GM19351 (cell line): ENCODE results near the gene PSMB10.
A peak's percentile ranks its signal among the peaks of the same experiment; 100 is the strongest.
"Not testable (repeated sequence)": the region's sequence is repeated elsewhere in the genome, so short reads cannot be mapped to it uniquely, and the experiment has no call there.

Source experiments
- ATAC-seq: cut with Tn5 transposase; IDR thresholded peaks from one replicate; pipeline ENCODE4 v1.9.1; 2021; ENCODE audit warnings: mild to moderate bottlenecking, moderate library complexity; ENCODE audit not compliant: unreplicated experiment

PSMB10 gene

GRCh38 chr16:67936124-67936879, at the start of gene PSMB10:
Gene PSMB10, minus strand, starts transcription at chr16:67936850. Its CDS starts 101 bp downstream, at chr16:67936749.
- ATAC-seq = peak; percentile 3

- no peak for ATAC-seq
Measured at GRCh38 chr16:67982011-67982696, 45.5 kb upstream of the PSMB10 start.

GRCh38 chr16:67979955-67980678, 43.5 kb upstream of the PSMB10 start, which contains the start of gene DPEP3:
Gene DPEP3, minus strand, starts transcription at chr16:67980499. Its CDS starts 119 bp downstream, at chr16:67980380.
- no peak for ATAC-seq

DNA sequence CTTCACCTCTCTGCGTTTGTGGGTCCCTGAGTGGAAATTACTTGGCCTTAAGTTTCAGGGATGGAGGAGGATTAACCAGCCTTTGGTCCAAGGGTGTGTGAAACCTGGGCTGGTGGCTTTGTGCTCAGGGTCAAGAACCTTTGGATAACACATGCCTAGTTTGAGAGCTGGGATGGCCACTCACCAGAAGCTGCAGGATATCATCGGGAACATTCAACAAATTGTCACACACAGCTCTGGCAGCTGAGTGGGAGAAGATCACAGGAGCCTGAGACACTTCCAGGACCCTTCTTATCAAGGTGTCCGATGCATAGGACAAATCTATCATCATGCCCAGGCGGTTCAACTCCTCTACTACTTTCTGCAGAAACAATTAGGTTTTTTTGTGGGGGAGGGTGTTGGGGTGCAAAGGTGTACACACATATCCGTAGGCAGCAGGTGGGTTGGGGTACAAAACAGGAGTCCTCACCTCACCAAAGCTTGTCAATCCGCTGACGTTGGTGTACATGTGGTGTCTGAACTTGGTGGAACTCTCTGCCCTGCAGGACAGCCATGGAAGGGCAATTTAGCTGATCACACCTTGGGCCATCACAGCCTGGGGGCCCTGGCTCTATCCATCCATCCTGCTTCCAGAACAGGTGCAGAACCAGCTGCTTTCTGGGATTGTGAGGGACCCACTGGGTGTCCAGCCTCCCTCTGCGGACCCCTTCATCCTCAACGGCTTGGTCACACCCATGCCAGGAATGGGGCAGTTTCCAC, 41.0 kb upstream of the PSMB10 start:
- no peak for ATAC-seq

DNA sequence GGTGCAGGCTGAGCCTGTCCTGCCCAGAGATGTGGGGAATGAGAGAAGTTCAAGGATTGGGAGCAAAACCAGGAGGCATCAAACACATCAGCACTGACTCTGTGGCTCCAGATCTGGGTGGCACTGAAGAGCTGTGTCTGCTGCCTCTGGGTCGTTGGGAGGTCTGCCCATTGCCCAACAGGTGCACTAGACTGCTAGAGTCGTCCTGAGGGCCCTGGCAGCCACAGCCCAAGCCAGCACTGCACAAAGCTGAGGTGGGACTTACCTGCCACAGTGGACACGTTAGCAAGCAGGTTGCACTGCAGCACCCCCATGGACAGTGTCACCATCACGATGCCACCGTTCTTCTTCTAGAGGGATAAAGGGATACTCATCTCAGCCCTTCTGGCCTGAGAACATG, 40.4 kb upstream of the PSMB10 start:
- no peak for ATAC-seq

- ATAC-seq = no peak
Measured at GRCh38 chr16:67976205-67976604, 39.6 kb upstream of the PSMB10 start.

DNA sequence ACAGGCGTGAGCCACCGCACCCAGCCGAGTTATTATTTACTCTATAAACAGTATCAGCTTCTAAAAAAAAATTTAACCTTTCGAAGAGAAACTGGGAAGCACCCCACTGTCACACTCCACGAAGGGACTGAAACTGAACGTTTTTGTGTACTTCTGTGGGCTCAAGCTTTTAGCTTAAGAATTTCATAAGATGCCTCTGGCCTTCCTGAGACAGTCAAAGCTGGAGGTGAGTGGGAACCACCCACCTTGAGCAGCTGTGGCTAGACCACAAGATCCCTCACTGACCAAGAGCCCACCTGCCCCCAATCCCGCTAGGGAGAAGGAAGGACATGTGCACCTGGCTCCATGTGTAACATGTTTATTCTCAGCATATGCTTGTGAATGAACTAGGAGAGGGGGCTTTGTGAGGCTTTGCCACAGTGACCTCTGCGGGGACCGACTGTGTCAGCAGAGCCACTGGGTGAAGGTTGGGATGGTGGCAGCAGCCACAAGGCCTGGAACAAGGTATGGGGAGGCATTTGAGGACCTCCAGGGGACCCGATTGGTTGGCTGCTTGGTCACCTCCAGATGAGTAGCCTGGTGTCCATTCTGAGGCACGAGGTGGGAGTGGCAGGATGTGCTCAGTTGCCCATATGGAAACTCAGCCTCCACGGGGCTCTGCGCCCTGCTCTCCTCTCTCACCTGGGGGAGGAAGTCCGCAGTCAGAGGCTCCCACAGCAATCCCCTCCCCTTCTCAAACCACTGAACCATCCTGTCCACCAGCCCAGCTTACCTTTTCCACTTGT, 38.9 kb upstream of the PSMB10 start:
- ATAC-seq = no peak

- not testable (repeated sequence) for ATAC-seq
Measured at GRCh38 chr16:67972285-67972684, 35.6 kb upstream of the PSMB10 start.

DNA sequence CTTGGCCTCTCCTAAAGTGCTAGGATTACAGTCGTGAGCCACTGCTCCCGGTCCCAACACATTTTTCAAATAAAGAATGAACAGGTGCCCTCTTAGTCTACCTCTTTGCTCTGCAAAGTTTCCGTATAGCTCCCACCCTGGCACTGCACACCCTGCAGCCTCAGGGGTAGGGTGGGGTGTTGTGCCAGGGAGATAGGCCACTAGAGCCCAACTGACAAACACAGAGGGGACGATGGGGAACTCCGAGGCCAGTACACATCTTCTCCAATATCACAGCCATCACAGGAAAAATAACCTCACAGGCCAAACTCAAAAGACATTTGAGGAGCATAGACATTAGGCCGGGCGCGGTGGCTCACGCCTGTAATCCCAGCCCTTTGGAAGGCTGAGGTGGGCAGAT, 34.5 kb upstream of the PSMB10 start:
- no peak for ATAC-seq

GRCh38 chr16:67969254-67970039, 32.8 kb upstream of the PSMB10 start:
- peak; percentile 18 for ATAC-seq

GRCh38 chr16:67968400-67969253, 32.0 kb upstream of the PSMB10 start, which contains the start of gene SLC12A4:
Gene SLC12A4, minus strand, starts transcription at chr16:67968637. Its CDS starts 84 bp downstream, at chr16:67968553.
- ATAC-seq = peak; percentile 71

GRCh38 chr16:67967958-67968399, 31.3 kb upstream of the PSMB10 start:
- peak; percentile 23 for ATAC-seq

- no peak for ATAC-seq
Measured at GRCh38 chr16:67967183-67967957, 30.7 kb upstream of the PSMB10 start.

- ATAC-seq = no peak
Measured at GRCh38 chr16:67966549-67967182, 30.0 kb upstream of the PSMB10 start.

DNA sequence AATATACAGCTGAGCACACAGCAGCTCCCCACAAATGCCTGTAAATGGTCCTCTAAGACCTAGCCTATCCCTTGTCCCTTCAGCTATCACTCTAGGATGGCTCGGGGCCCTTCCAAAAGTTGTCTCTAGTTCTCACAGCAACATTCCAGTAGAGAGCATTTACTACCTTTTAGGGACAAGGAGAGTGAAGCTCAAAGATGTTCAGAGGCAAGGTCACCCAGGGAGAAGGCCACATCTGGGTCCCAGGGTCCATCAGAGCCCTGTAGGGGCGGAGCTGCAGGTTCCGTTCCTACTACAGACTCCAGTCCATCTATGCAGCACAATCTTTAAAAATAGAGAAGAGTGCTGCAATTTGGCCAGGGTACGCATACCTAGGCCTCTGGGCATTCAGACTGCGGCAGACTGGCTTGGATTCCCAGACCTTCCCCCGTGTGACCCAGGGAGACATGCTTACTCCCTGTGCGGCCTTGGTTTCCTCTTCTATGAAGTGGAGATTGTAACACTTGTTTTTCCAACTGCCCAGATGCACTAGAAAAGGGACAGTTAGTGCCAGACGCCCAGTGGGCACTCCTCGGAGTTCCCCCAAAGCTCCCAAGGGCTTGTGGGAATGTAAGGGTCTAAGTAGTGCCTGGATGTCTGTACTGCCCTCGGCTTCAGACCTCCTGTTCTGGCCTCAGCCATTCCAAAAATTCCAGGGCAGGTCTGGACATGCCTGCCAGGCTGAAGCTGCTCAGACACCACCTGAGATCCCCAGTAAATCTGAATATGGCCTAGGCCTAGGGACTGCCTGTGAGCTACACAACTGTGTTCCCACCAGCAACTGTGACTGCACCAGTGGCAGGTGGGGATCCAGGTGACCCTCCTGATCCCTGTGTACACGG, 29.3 kb upstream of the PSMB10 start:
- ATAC-seq = no peak
